ENCODE measurements around the gene C10orf71.

Gene C10orf71

GRCh38 chr10:49366460-49366859 is 67.5 kb downstream of the C10orf71 start:
- Histone ChIP-seq H3K4me1 (ENCODE audit: control insufficient read depth, insufficient read depth, low read length) (no peaks in the 10 kb centered on the region), H3K27me3 (ENCODE audit: control insufficient read depth, insufficient read depth, low read length) (no peaks in the 10 kb centered on the region), H3K36me3 (ENCODE audit: control insufficient read depth, insufficient read depth, low read length) (no peaks in the 10 kb centered on the region), H3K9ac (ENCODE audit: low read depth, low read length) (no peak overlapping the region), H3K4me3 (ENCODE audit: low read depth, low read length) (no peak overlapping the region), H3K9me3 (ENCODE audit: control insufficient read depth, insufficient read depth, low read length) (no peaks in the 10 kb centered on the region)

GRCh38 chr10:49367600-49367999 is 68.6 kb downstream of the C10orf71 start:
- no peaks in the 10 kb centered on the region for H3K36me3 ChIP-seq (ENCODE audit: control insufficient read depth, insufficient read depth, low read length)
- H3K9me3 ChIP-seq (ENCODE audit: control insufficient read depth, insufficient read depth, low read length), result no peaks in the 10 kb centered on the region
- no peaks in the 10 kb centered on the region for H3K27me3 ChIP-seq (ENCODE audit: control insufficient read depth, insufficient read depth, low read length)
- no peak overlapping the region for H3K9ac ChIP-seq (ENCODE audit: low read depth, low read length)
- H3K4me1 ChIP-seq (ENCODE audit: control insufficient read depth, insufficient read depth, low read length), result no peaks in the 10 kb centered on the region
- H3K4me3 ChIP-seq (ENCODE audit: low read depth, low read length), result no peak overlapping the region

GRCh38 chr10:49368256-49368655 is 69.3 kb downstream of the C10orf71 start:
- Histone ChIP-seq H3K36me3 (ENCODE audit: control insufficient read depth, insufficient read depth, low read length) (no peaks in the 10 kb centered on the region), H3K27me3 (ENCODE audit: control insufficient read depth, insufficient read depth, low read length) (no peaks in the 10 kb centered on the region), H3K9ac (ENCODE audit: low read depth, low read length) (no peak overlapping the region), H3K4me3 (ENCODE audit: low read depth, low read length) (no peak overlapping the region), H3K4me1 (ENCODE audit: control insufficient read depth, insufficient read depth, low read length) (no peaks in the 10 kb centered on the region), H3K9me3 (ENCODE audit: control insufficient read depth, insufficient read depth, low read length) (no peaks in the 10 kb centered on the region)

GRCh38 chr10:49369216-49370162 is 70.5 kb downstream of the C10orf71 start:
- no peak overlapping the region for H3K4me3 ChIP-seq (ENCODE audit: low read depth, low read length)
- H3K9me3 ChIP-seq (ENCODE audit: control insufficient read depth, insufficient read depth, low read length), result no peaks in the 10 kb centered on the region
- no peaks in the 10 kb centered on the region for H3K27me3 ChIP-seq (ENCODE audit: control insufficient read depth, insufficient read depth, low read length)
- no peaks in the 10 kb centered on the region for H3K36me3 ChIP-seq (ENCODE audit: control insufficient read depth, insufficient read depth, low read length)
- H3K9ac ChIP-seq (ENCODE audit: low read depth, low read length), result no peak overlapping the region
- H3K4me1 ChIP-seq (ENCODE audit: control insufficient read depth, insufficient read depth, low read length), result no peaks in the 10 kb centered on the region

GRCh38 chr10:49370326-49371100 is 71.5 kb downstream of the C10orf71 start:
- Histone ChIP-seq H3K4me1 (ENCODE audit: control insufficient read depth, insufficient read depth, low read length) (no peaks in the 10 kb centered on the region), H3K9me3 (ENCODE audit: control insufficient read depth, insufficient read depth, low read length) (no peaks in the 10 kb centered on the region), H3K27me3 (ENCODE audit: control insufficient read depth, insufficient read depth, low read length) (no peaks in the 10 kb centered on the region), H3K4me3 (ENCODE audit: low read depth, low read length) (no peak overlapping the region), H3K36me3 (ENCODE audit: control insufficient read depth, insufficient read depth, low read length) (no peaks in the 10 kb centered on the region), H3K9ac (ENCODE audit: low read depth, low read length) (no peak overlapping the region)

- H3K27me3 ChIP-seq (ENCODE audit: control insufficient read depth, insufficient read depth, low read length), result no peaks in the 10 kb centered on the region
- H3K36me3 ChIP-seq (ENCODE audit: control insufficient read depth, insufficient read depth, low read length), result no peaks in the 10 kb centered on the region
- H3K9me3 ChIP-seq (ENCODE audit: control insufficient read depth, insufficient read depth, low read length), result no peaks in the 10 kb centered on the region
- H3K9ac ChIP-seq (ENCODE audit: low read depth, low read length), result no peak overlapping the region
- no peaks in the 10 kb centered on the region for H3K4me1 ChIP-seq (ENCODE audit: control insufficient read depth, insufficient read depth, low read length)
- no peak overlapping the region for H3K4me3 ChIP-seq (ENCODE audit: low read depth, low read length)
Measured at GRCh38 chr10:49371967-49372366, 73.0 kb downstream of the C10orf71 start.

GRCh38 chr10:49373361-49373760 is 74.4 kb downstream of the C10orf71 start:
- Histone ChIP-seq H3K4me3 (ENCODE audit: low read depth, low read length) (no peak overlapping the region), H3K9ac (ENCODE audit: low read depth, low read length) (no peak overlapping the region), H3K27me3 (ENCODE audit: control insufficient read depth, insufficient read depth, low read length) (no peaks in the 10 kb centered on the region), H3K36me3 (ENCODE audit: control insufficient read depth, insufficient read depth, low read length) (no peaks in the 10 kb centered on the region), H3K9me3 (ENCODE audit: control insufficient read depth, insufficient read depth, low read length) (no peaks in the 10 kb centered on the region), H3K4me1 (ENCODE audit: control insufficient read depth, insufficient read depth, low read length) (no peaks in the 10 kb centered on the region)

GRCh38 chr10:49374740-49375139 is 75.8 kb downstream of the C10orf71 start:
- no peak overlapping the region for H3K9ac ChIP-seq (ENCODE audit: low read depth, low read length)
- no peaks in the 10 kb centered on the region for H3K36me3 ChIP-seq (ENCODE audit: control insufficient read depth, insufficient read depth, low read length)
- H3K27me3 ChIP-seq (ENCODE audit: control insufficient read depth, insufficient read depth, low read length), result no peaks in the 10 kb centered on the region
- H3K4me1 ChIP-seq (ENCODE audit: control insufficient read depth, insufficient read depth, low read length), result no peaks in the 10 kb centered on the region
- no peak overlapping the region for H3K4me3 ChIP-seq (ENCODE audit: low read depth, low read length)
- no peaks in the 10 kb centered on the region for H3K9me3 ChIP-seq (ENCODE audit: control insufficient read depth, insufficient read depth, low read length)

GRCh38 chr10:49375611-49376010 is 76.6 kb downstream of the C10orf71 start:
- Histone ChIP-seq H3K36me3 (ENCODE audit: control insufficient read depth, insufficient read depth, low read length) (no peaks in the 10 kb centered on the region), H3K9ac (ENCODE audit: low read depth, low read length) (no peak overlapping the region), H3K27me3 (ENCODE audit: control insufficient read depth, insufficient read depth, low read length) (no peaks in the 10 kb centered on the region), H3K9me3 (ENCODE audit: control insufficient read depth, insufficient read depth, low read length) (no peaks in the 10 kb centered on the region), H3K4me1 (ENCODE audit: control insufficient read depth, insufficient read depth, low read length) (no peaks in the 10 kb centered on the region), H3K4me3 (ENCODE audit: low read depth, low read length) (no peak overlapping the region)
